ENCODE measurements around the gene CHMP1A. TPM values are rescaled to one million over a fixed set of nuclear protein-coding genes. Genes with fewer than 3 reads are reported as not detected.
"Not testable (repeated sequence)": the region's sequence is repeated elsewhere in the genome, so short reads cannot be mapped to it uniquely, and the experiment has no call there.

CHMP1A gene
- total RNA-seq, 1 donor from 2014 or later = 37.3 TPM

DNA sequence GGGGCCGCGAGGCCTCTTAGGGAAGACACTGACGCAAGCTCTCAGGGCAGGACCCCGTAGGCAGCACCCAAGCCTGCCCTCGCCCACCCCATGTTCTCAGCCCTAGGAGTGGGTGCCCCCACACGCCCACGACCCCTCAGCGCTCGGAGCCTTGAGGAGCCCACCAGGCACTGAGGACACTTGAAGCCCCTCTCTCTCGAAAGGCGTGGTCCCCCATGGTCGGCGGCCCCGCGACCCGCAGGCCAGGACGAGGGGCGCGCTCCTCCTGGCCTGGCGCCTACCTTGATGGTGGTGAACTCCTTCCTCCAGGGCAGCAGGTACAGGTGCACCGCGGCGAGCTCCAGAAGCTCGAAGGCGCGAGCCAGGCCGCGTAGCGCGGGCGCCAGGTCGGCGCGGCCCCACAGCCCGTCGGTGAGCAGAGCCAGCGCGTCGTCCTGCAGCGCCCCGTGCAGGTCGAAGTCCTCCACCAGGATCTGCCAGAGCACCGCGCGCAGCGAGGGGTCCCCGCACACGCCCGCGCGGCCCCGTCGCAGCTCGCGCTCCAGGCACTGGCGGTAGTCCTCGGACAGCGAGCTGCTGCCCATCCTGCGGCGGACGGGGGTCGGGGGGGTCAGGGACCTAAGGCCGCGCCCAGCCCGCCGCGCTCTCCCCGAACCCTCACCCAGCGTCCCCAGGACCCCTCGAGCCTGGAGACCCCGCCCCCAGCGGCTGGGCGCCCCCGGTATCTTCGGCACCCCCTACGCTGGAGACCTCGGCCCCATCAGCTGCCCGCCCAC, 43.3 kb upstream of the CHMP1A start:
- no peak for TF ChIP-seq CTCF (IDR thresholded peaks at IDR 0.05; ENCODE audit: borderline replicate concordance)
- Histone ChIP-seq H3K27me3 (ENCODE audit: low read depth) (no peaks in the 10 kb centered on the region), H3K4me3 (peak overlapping the region; percentile 83), H3K36me3 (no peaks in the 10 kb centered on the region), H3K9me3 (replicated peaks) (no peaks in the 10 kb centered on the region), H3K27ac (replicated peaks) (peak overlapping the region; percentile 79), H3K4me1 (peaks cover 31% of the 10 kb centered on the region)
- intact Hi-C loops (cut with micrococcal nuclease) = no loop called here
- DNase-seq = no peak

- Histone ChIP-seq H3K27ac (replicated peaks) (peak overlapping the region; percentile 79), H3K4me3 (peak overlapping the region; percentile 83)
Measured at GRCh38 chr16:89700100-89700648, 42.7 kb upstream of the CHMP1A start.

DNA sequence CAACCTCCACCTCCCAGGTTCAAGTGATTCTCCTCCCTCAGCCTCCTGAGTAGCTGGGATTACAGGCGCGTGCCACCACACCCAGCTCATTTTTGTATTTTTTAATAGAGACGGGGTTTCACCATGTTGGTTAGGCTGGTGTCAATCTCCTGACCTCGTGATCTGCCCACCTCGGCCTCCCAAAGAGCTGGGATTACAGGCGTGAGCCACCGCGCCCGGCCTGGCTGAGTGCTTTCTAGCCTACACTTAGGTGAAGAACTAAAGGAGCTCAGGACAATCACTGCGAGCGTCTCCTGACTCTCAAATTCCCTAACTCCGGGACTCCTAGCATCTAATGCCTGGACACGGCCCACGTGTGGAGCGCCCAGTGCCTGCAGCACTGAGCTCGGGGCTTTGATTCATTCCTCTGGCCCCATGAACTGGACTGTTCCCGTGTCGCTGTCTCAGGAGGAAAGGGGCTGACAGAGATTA, 42.2 kb upstream of the CHMP1A start:
- H3K27me3 ChIP-seq (ENCODE audit: low read depth); intact Hi-C loops (cut with micrococcal nuclease); H3K9me3 ChIP-seq (replicated peaks); H3K36me3 ChIP-seq; DNase-seq: not testable (repeated sequence)
- H3K4me1 ChIP-seq = peaks cover 31% of the 10 kb centered on the region
- H3K27ac ChIP-seq (replicated peaks) = peak overlapping the region; percentile 79
- H3K4me3 ChIP-seq = peak overlapping the region; percentile 83

More at GRCh38 chr16:89700100-89700648, 42.7 kb upstream of the CHMP1A start:
- Histone ChIP-seq H3K4me1 (peaks cover 31% of the 10 kb centered on the region), H3K36me3 (no peaks in the 10 kb centered on the region), H3K27me3 (ENCODE audit: low read depth) (no peaks in the 10 kb centered on the region), H3K9me3 (replicated peaks) (no peaks in the 10 kb centered on the region)
- peak; percentile 98 for DNase-seq
- peak; percentile 79 for TF ChIP-seq CTCF (IDR thresholded peaks at IDR 0.05; ENCODE audit: borderline replicate concordance)
- intact Hi-C loops (cut with micrococcal nuclease) = no loop called here

DNA sequence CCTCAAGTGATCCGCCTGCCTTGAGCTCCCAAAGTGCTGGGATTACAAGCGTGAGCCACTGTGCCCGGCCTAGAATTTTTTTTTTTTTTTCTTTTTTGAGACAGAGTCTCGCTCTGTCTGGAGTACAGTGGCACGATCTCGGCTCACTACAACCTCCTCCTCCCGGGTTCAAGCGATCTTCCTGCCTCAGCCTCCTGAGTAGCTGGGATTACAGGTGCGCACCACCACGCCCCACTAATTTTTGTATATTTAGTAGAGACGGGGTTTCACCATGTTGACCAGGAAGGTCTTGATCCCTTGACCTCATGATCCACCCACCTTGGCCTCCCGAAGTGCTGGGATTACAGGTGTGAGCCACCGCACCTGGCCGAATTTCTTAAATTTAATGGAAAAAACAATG, 41.2 kb upstream of the CHMP1A start:
- H3K27ac ChIP-seq (replicated peaks); H3K4me3 ChIP-seq; intact Hi-C loops (cut with micrococcal nuclease); H3K27me3 ChIP-seq (ENCODE audit: low read depth); DNase-seq; H3K36me3 ChIP-seq; H3K9me3 ChIP-seq (replicated peaks): not testable (repeated sequence)
- H3K4me1 ChIP-seq = peaks cover 31% of the 10 kb centered on the region

GRCh38 chr16:89697616-89698331, 40.3 kb upstream of the CHMP1A start:
- Histone ChIP-seq H3K4me3 (no peak overlapping the region), H3K27ac (replicated peaks) (no peak overlapping the region), H3K36me3 (peaks cover 17% of the 10 kb centered on the region), H3K4me1 (peaks cover 31% of the 10 kb centered on the region), H3K9me3 (replicated peaks) (no peaks in the 10 kb centered on the region), H3K27me3 (ENCODE audit: low read depth) (no peaks in the 10 kb centered on the region)
- intact Hi-C loops (cut with micrococcal nuclease) = no loop called here
- DNase-seq = no peak
- no peak for TF ChIP-seq CTCF (IDR thresholded peaks at IDR 0.05; ENCODE audit: borderline replicate concordance)

DNA sequence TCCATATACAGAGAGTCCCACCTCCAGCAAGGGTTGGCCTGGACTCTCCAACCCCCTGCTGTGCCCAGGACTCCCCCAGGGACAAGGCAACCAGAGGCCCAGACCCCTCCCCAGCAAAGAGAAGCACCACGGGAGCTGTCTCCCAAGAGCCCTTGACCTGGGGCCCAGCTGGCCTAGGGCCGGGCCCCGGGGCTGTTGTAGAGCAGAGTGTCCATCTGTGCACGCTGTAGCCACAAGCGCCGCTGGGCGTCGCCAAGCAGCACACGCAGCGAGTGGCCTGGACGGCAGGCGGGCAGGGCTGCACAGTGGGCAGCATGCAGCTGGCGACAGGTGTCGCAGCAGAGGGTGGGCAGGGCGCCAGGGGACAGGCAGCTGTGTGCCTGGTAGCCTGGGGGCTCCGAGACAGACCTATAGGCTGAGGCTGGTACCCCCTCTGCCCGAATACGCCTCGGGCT, 39.7 kb upstream of the CHMP1A start:
- no peak for DNase-seq
- Histone ChIP-seq H3K4me1 (peaks cover 29% of the 10 kb centered on the region), H3K4me3 (no peak overlapping the region), H3K9me3 (replicated peaks) (no peaks in the 10 kb centered on the region), H3K27ac (replicated peaks) (no peak overlapping the region), H3K27me3 (ENCODE audit: low read depth) (no peaks in the 10 kb centered on the region), H3K36me3 (peaks cover 23% of the 10 kb centered on the region)
- intact Hi-C loops (cut with micrococcal nuclease) = no loop called here
- TF ChIP-seq CTCF (IDR thresholded peaks at IDR 0.05; ENCODE audit: borderline replicate concordance) = no peak

Measured in left ventricle myocardium inferior (tissue), 1 donor.